Activated T-cell treated with anti-CD3 and anti-CD28 coated beads, Interleukin-2, amount 50 U/mL, for 24 hours (primary cell): ENCODE measurements around the gene RAB9A.
A peak's percentile ranks its signal among the peaks of the same experiment; 100 is the strongest.
"Not testable (repeated sequence)": the region's sequence is repeated elsewhere in the genome, so short reads cannot be mapped to it uniquely, and the experiment has no call there.

Experiments
- DNase-seq: peaks from one replicate; pipeline ENCODE4 v3.0.0-alpha.2; 2020
- H3K27ac Mint-ChIP-seq: 2 replicates; pipeline ENCODE4 v1.8.0; 2020; ENCODE audit warnings: mild to moderate bottlenecking, mixed read lengths
- H3K27me3 Mint-ChIP-seq: 2 replicates; pipeline ENCODE4 v1.8.0; 2020; ENCODE audit warnings: mixed read lengths
- H3K36me3 Mint-ChIP-seq: 2 replicates; pipeline ENCODE4 v1.8.0; 2020; ENCODE audit warnings: low read depth, mixed read lengths
- H3K4me1 Mint-ChIP-seq: 2 replicates; pipeline ENCODE4 v1.8.0; 2020; ENCODE audit warnings: low read depth, mixed read lengths
- H3K4me3 Mint-ChIP-seq: 2 replicates; pipeline ENCODE4 v1.8.0; 2020; ENCODE audit warnings: mild to moderate bottlenecking, moderate library complexity, mixed read lengths
- H3K9me3 Mint-ChIP-seq: 2 replicates; pipeline ENCODE4 v1.8.0; 2020; ENCODE audit warnings: mixed read lengths

RAB9A gene

DNA sequence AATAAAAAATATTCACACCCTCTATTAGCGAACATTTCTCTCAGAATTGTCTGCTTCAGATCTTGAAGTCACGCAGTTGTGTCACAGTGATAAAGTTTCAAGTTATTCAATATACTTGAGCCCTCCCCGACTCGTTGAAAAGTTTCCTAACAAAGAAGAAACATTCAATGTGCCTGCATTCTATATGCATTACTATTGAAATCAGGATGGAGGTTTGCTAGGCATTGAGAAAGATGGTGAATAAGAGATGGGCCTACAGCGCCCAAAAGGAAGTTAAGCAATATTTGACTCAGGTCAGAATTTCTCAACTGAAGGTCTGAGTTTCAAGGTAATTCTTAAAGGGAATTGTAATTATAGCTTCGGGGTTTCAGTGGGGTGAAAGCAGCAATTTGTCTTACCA lies 29.9 kb upstream of the RAB9A start:
- Mint-ChIP-seq H3K4me1 (peaks cover 31% of the 10 kb centered on the region), H3K4me3 (no peak overlapping the region), H3K9me3 (no peaks in the 10 kb centered on the region), H3K27me3 (peaks cover 49% of the 10 kb centered on the region), H3K27ac (peak overlapping the region; percentile 34), H3K36me3 (peaks cover 35% of the 10 kb centered on the region)
- DNase-seq = no peak

DNA sequence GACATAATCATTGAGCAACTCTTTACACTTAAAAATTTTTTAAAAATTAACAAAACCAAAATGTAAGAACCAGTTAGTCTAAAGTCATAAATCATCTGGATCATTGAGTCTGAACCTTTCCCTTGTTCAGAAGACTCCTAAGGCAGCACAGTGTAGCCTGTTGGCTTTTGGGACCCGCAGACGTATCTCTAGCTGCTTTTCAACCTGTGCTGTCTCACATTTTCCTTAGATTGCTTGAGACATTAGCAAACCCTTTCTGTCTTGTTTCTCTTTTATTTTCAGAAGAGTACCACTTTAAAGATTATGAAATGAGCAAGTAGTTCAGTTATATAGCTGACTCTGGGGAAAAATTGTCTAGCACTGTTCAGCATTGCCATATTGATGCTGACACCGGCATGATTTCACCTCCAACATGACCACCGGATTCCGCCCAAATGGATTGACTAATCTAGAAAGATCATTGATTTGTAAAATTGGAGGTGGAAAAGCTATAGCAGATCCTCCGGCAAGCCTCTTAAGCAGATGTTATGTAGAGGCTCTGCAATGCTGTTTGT lies 27.1 kb upstream of the RAB9A start:
- peaks cover 40% of the 10 kb centered on the region for H3K36me3 Mint-ChIP-seq
- H3K27ac Mint-ChIP-seq = peak overlapping the region; percentile 14
- H3K27me3 Mint-ChIP-seq = peaks cover 50% of the 10 kb centered on the region
- DNase-seq = no peak
- peaks cover 18% of the 10 kb centered on the region for H3K4me1 Mint-ChIP-seq
- no peaks in the 10 kb centered on the region for H3K9me3 Mint-ChIP-seq
- H3K4me3 Mint-ChIP-seq = peak overlapping the region; percentile 46

DNA sequence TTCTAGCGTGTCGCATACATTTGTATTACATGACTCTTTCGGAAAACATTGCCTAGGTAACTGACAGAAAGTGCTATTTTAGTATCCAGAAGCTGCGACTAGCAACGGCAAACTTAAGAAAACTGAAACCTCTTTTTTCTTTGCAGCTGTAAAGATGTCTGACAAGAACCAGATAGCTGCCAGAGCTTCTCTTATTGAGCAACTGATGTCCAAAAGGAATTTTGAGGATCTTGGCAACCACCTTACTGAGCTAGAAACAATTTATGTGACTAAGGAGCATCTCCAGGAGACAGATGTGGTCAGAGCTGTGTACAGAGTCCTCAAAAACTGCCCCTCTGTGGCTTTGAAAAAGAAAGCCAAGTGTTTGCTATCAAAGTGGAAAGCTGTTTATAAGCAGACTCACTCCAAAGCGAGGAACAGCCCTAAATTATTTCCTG lies 26.6 kb upstream of the RAB9A start:
- peaks cover 18% of the 10 kb centered on the region for H3K4me1 Mint-ChIP-seq
- peaks cover 49% of the 10 kb centered on the region for H3K27me3 Mint-ChIP-seq
- H3K36me3 Mint-ChIP-seq = peaks cover 37% of the 10 kb centered on the region
- H3K4me3 Mint-ChIP-seq = peak overlapping the region; percentile 46
- DNase-seq = no peak
- H3K27ac Mint-ChIP-seq = peak overlapping the region; percentile 14
- H3K9me3 Mint-ChIP-seq = no peaks in the 10 kb centered on the region

DNA sequence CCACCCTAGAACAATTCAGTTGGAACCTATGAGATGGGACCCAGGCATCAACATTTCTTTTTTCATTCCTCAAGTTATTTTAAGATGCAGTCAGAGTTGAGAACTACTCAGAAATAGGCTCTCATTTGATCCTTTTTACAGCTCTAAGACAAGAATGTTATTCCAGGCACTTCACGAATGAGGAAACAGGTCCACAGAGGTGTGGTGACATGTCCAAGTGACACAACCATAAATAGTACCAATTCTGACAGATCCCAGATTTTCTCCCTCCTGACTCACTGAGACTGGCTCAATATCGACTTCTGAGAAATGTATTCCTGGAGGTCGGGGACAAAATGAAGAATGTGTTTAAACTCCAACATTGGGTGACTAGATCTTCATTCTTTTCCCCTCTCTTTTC lies 24.9 kb upstream of the RAB9A start:
- Mint-ChIP-seq H3K9me3 (no peaks in the 10 kb centered on the region), H3K4me3 (no peak overlapping the region), H3K36me3 (peaks cover 37% of the 10 kb centered on the region), H3K27me3 (peaks cover 50% of the 10 kb centered on the region), H3K27ac (no peak overlapping the region), H3K4me1 (peaks cover 19% of the 10 kb centered on the region)
- DNase-seq = no peak

DNA sequence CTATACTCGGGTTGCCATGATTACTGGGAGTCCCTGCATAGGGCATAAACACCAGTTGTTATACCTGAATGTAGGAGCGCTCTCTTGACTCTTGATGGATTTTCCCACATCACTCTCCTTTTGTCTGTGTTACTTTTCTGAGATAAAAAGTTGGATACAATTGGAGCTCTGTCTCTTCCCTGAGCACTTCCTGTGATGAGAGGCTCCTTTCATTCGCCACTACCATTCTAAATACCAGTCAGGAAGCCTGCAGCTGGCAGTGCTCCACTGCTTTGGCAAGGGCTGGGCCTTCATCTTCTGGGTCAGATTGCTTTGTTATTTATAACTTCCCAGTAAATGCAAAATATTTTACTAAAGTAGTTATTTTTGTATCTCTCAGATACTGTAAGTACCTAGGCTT lies 22.1 kb upstream of the RAB9A start:
- H3K4me1 Mint-ChIP-seq = peaks cover 29% of the 10 kb centered on the region
- no peak for DNase-seq
- H3K27ac Mint-ChIP-seq = no peak overlapping the region
- no peaks in the 10 kb centered on the region for H3K9me3 Mint-ChIP-seq
- H3K4me3 Mint-ChIP-seq = no peak overlapping the region
- peaks cover 28% of the 10 kb centered on the region for H3K36me3 Mint-ChIP-seq
- peaks cover 66% of the 10 kb centered on the region for H3K27me3 Mint-ChIP-seq

DNA sequence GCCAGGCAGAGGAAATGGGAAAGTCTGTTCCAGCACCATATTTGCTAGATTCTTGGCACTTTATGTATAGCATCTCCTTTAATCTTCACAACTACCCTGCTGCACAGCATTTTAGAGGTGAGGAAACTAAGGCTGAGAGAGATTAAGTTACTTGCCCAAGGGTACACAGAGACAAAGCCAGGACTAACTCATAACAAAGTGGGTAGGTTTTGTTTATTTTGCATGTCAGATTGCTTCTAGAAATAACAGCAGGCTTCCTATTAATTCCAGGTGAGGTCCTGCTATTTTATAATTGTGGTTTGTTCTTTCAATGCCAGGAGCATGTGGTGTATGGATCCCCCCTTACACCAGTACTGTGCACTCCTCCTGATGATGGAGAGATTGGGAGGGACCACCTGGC lies 21.0 kb upstream of the RAB9A start:
- Mint-ChIP-seq H3K27me3 (peaks cover 67% of the 10 kb centered on the region), H3K4me1 (peaks cover 23% of the 10 kb centered on the region), H3K9me3 (no peaks in the 10 kb centered on the region), H3K36me3 (peaks cover 21% of the 10 kb centered on the region), H3K4me3 (no peak overlapping the region), H3K27ac (no peak overlapping the region)
- no peak for DNase-seq

GRCh38 chrX:13669246-13669737 lies 19.6 kb upstream of the RAB9A start:
- peak overlapping the region; percentile 74 for H3K4me3 Mint-ChIP-seq
- no peaks in the 10 kb centered on the region for H3K9me3 Mint-ChIP-seq
- peaks cover 7% of the 10 kb centered on the region for H3K36me3 Mint-ChIP-seq
- H3K27ac Mint-ChIP-seq = peak overlapping the region; percentile 97
- H3K27me3 Mint-ChIP-seq = peaks cover 61% of the 10 kb centered on the region
- peak; percentile 61 for DNase-seq
- peaks cover 23% of the 10 kb centered on the region for H3K4me1 Mint-ChIP-seq

GRCh38 chrX:13669755-13670154 lies 19.2 kb upstream of the RAB9A start:
- Mint-ChIP-seq H3K27ac (peak overlapping the region; percentile 97), H3K4me1 (peaks cover 23% of the 10 kb centered on the region), H3K4me3 (peak overlapping the region; percentile 74), H3K27me3 (peaks cover 60% of the 10 kb centered on the region)
- DNase-seq, H3K36me3 Mint-ChIP-seq, H3K9me3 Mint-ChIP-seq: not testable (repeated sequence)

DNA sequence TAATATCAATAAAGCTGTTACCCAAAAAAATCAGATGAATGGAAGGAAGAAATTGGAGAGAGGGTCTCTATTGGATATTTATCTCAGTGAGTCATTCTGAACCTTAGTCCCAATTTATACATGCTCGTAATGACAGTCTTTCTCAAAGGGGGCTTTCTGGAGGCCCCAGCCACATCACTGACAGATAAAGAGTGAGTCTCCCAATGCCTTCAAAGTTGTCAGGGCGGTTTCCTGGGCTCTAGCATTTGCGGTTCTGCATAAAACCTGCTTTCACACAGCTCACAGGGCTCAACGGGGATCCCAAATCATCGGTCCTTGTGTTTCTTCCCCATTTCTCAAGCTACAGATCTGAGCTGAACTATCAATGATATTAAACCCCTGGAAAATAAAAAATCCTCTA lies 18.7 kb upstream of the RAB9A start:
- no peak for DNase-seq
- peak overlapping the region; percentile 97 for H3K27ac Mint-ChIP-seq
- peaks cover 23% of the 10 kb centered on the region for H3K4me1 Mint-ChIP-seq
- H3K36me3 Mint-ChIP-seq = peaks cover 3% of the 10 kb centered on the region
- peaks cover 60% of the 10 kb centered on the region for H3K27me3 Mint-ChIP-seq
- H3K9me3 Mint-ChIP-seq = no peaks in the 10 kb centered on the region
- H3K4me3 Mint-ChIP-seq = peak overlapping the region; percentile 74

GRCh38 chrX:13673016-13673415 lies 15.9 kb upstream of the RAB9A start:
- Mint-ChIP-seq H3K27ac (no peak overlapping the region), H3K9me3 (no peaks in the 10 kb centered on the region)

DNA sequence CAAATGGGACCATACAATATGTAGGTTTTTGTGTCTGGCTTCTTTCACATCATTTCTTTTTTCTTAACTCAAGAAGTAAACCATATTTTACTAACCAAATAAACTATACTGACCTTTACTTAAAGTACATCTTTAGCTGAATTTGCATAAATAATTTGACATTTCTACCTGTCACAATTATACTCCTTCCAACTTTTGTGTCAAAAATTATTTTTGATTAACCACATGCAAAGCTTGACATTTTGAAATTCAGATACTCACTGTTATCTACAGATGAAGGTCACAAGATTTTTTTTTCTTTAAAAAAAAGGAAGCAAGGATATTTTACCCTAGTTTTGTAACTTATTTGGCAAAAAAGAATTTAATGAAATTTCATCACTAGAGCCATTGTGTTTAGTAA lies 12.0 kb upstream of the RAB9A start:
- H3K4me1 Mint-ChIP-seq = no peaks in the 10 kb centered on the region
- H3K9me3 Mint-ChIP-seq = no peaks in the 10 kb centered on the region
- H3K27me3 Mint-ChIP-seq = peaks cover 65% of the 10 kb centered on the region
- H3K36me3 Mint-ChIP-seq = no peaks in the 10 kb centered on the region
- H3K27ac Mint-ChIP-seq = no peak overlapping the region
- no peak overlapping the region for H3K4me3 Mint-ChIP-seq
- DNase-seq = no peak

More at GRCh38 chrX:13673016-13673415, 15.9 kb upstream of the RAB9A start:
- no peak for DNase-seq
- peaks cover 58% of the 10 kb centered on the region for H3K27me3 Mint-ChIP-seq
- peaks cover 3% of the 10 kb centered on the region for H3K36me3 Mint-ChIP-seq
- H3K4me3 Mint-ChIP-seq = no peak overlapping the region
- peaks cover 22% of the 10 kb centered on the region for H3K4me1 Mint-ChIP-seq

- H3K27ac Mint-ChIP-seq, DNase-seq, H3K4me3 Mint-ChIP-seq, H3K4me1 Mint-ChIP-seq, H3K9me3 Mint-ChIP-seq, H3K36me3 Mint-ChIP-seq: not testable (repeated sequence)
- peaks cover 55% of the 10 kb centered on the region for H3K27me3 Mint-ChIP-seq
Observed at GRCh38 chrX:13679700-13680099, 9.2 kb upstream of the RAB9A start.

DNA sequence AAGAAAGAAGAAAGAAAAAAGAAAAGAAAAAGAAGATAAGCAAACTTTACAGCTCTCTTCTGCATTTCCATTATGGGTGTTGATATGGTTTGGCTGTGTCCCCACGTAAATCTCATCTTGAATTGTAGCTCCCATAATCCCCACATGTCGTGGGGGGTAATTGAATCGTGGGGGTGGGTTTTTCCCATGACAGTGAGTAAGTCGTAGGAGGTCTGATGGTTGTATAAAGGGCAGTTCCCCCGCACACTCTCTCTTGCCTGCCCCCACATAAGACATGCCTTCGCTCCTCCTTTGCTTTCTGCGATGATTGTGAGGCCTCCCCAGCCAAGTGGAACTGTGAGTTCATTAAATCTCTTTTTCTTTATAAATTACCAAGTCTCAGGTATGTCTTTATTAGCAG lies 7.3 kb upstream of the RAB9A start:
- Mint-ChIP-seq H3K36me3 (no peaks in the 10 kb centered on the region), H3K27ac (no peak overlapping the region), H3K9me3 (no peaks in the 10 kb centered on the region), H3K27me3 (peaks cover 66% of the 10 kb centered on the region), H3K4me3 (no peak overlapping the region), H3K4me1 (peaks cover 15% of the 10 kb centered on the region)
- no peak for DNase-seq

DNA sequence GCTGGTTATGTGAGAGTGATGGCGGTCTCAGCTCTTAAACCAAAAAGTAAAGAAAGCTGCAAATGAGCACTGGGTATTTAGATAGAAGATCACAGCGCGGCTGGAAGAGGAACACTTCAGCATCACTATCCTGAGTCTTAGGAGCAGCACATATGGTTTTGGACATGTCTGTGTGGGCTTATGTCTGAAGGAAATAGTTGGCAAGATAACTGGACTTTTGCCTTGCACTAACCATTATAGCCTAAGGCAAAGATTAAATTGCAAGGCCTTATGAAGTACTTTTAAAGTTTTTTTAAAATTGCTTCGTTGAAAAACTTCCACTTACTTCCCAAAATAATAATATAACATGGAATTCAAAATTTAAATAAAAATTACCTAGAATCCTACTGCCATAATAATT lies 4.6 kb upstream of the RAB9A start:
- H3K27ac Mint-ChIP-seq = no peak overlapping the region

DNA sequence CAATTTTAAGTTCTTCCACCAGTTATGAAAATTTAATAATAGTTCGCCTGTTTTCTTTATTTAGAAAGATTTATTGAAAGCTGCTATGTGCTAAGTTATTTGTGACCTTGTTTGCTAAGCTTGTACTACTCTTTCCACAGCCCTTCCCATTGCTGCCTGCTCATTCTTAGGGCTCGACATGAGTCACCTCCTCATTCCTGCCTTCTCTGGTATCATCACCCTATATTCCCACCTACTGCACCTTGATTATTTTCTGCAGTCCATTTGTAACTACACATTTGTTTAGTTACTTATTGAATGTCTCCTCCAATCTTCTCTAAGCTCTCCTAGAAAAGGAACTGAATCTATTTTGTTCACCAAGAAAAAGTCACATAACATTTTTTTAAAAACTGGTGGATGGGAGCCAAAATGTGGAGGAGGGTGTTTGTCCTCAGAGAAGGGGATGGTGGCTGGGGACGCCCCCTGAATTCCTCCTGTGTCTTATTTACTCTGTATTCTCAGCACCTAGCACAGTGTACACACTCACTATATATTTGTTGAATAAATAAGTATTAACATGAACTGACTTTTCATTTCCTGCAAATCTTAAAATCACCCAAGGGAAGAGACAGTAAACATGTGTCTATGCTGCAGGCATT lies 3.7 kb upstream of the RAB9A start:
- H3K4me1 Mint-ChIP-seq = peaks cover 39% of the 10 kb centered on the region
- H3K36me3 Mint-ChIP-seq = peaks cover 9% of the 10 kb centered on the region
- H3K9me3 Mint-ChIP-seq = no peaks in the 10 kb centered on the region
- no peak overlapping the region for H3K27ac Mint-ChIP-seq
- H3K27me3 Mint-ChIP-seq = peaks cover 58% of the 10 kb centered on the region
- DNase-seq = no peak
- H3K4me3 Mint-ChIP-seq = no peak overlapping the region

More for the DNA sequence above, 4.6 kb upstream of the RAB9A start:
- Mint-ChIP-seq H3K27me3 (peaks cover 58% of the 10 kb centered on the region), H3K9me3 (no peaks in the 10 kb centered on the region), H3K4me3 (no peak overlapping the region), H3K4me1 (peaks cover 34% of the 10 kb centered on the region), H3K36me3 (peaks cover 2% of the 10 kb centered on the region)
- DNase-seq = no peak
